ENCODE results near the gene ATP6V1B1. TPM values are rescaled to one million over a fixed set of nuclear protein-coding genes. Genes with fewer than 3 reads are reported as not detected.

ATP6V1B1 gene
- total RNA-seq, 2 donors from 2014 or later: 1.4 to 4.4 TPM

- DNase-seq (ENCODE audit: low spot score): no peak
- Histone ChIP-seq H3K36me3 (no peaks in the 10 kb centered on the region), H3K4me1 (ENCODE audit: control insufficient read depth in 1 of 2, low read depth in 2 of 2) (no peaks in the 10 kb centered on the region), H3K9me3 (no peaks in the 10 kb centered on the region), H3K27ac (no peak overlapping the region), H3K27me3 (replicated peaks; ENCODE audit: insufficient read depth) (no peaks in the 10 kb centered on the region), H3K4me3 (no peak overlapping the region)
- no peak for ATAC-seq (ENCODE audit: insufficient number of reproducible peaks, low FRiP score, low read depth)
- TF ChIP-seq CTCF (IDR thresholded peaks at IDR 0.05): no peak
Measured at GRCh38 chr2:70928366-70928765, 7.3 kb upstream of the ATP6V1B1 start.

- H3K9me3 ChIP-seq: no peaks in the 10 kb centered on the region
- no peaks in the 10 kb centered on the region for H3K4me1 ChIP-seq (ENCODE audit: control insufficient read depth in 1 of 2, low read depth in 2 of 2)
- TF ChIP-seq CTCF (IDR thresholded peaks at IDR 0.05): no peak
- no peaks in the 10 kb centered on the region for H3K36me3 ChIP-seq
- H3K4me3 ChIP-seq: no peak overlapping the region
- no peak for DNase-seq (ENCODE audit: low spot score)
- no peak overlapping the region for H3K27ac ChIP-seq
- no peak for ATAC-seq (ENCODE audit: insufficient number of reproducible peaks, low FRiP score, low read depth)
- H3K27me3 ChIP-seq (replicated peaks; ENCODE audit: insufficient read depth): no peaks in the 10 kb centered on the region
Measured at GRCh38 chr2:70930371-70931329, 5.0 kb upstream of the ATP6V1B1 start.

- H3K4me1 ChIP-seq (ENCODE audit: control insufficient read depth in 1 of 2, low read depth in 2 of 2): no peaks in the 10 kb centered on the region
- no peaks in the 10 kb centered on the region for H3K9me3 ChIP-seq
- TF ChIP-seq CTCF (IDR thresholded peaks at IDR 0.05): no peak
- no peaks in the 10 kb centered on the region for H3K27me3 ChIP-seq (replicated peaks; ENCODE audit: insufficient read depth)
- no peak overlapping the region for H3K27ac ChIP-seq
- ATAC-seq (ENCODE audit: insufficient number of reproducible peaks, low FRiP score, low read depth): no peak
- no peak overlapping the region for H3K4me3 ChIP-seq
- DNase-seq (ENCODE audit: low spot score): no peak
- no peaks in the 10 kb centered on the region for H3K36me3 ChIP-seq
Measured at GRCh38 chr2:70931376-70932000, 4.2 kb upstream of the ATP6V1B1 start.

GRCh38 chr2:70932631-70933230 lies 3.0 kb upstream of the ATP6V1B1 start:
- no peak for DNase-seq (ENCODE audit: low spot score)
- H3K4me3 ChIP-seq: no peak overlapping the region
- no peaks in the 10 kb centered on the region for H3K9me3 ChIP-seq
- ATAC-seq (ENCODE audit: insufficient number of reproducible peaks, low FRiP score, low read depth): no peak
- H3K36me3 ChIP-seq: no peaks in the 10 kb centered on the region
- no peak for TF ChIP-seq CTCF (IDR thresholded peaks at IDR 0.05)
- no peak overlapping the region for H3K27ac ChIP-seq
- H3K4me1 ChIP-seq (ENCODE audit: control insufficient read depth in 1 of 2, low read depth in 2 of 2): no peaks in the 10 kb centered on the region
- H3K27me3 ChIP-seq (replicated peaks; ENCODE audit: insufficient read depth): no peaks in the 10 kb centered on the region

DNA sequence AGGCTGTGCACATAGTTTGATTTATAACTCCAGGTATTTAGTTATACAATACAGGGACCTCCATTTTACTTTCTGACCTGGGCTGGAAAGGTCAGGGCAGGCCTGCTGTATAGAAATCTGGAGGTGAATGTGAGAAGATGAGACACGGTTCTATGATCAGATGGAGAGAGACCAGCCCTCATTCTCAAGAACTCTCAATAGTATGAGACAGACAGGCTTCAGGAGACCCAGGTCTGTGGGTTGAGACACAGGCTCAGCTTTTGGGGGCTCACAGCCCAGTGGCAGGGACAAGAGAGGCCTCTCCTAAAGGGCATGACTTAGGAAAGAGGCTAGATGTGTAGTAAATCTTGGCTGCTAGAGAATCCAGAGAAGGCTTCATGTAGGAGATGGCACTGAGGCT lies 719 bp upstream of the ATP6V1B1 start:
- Histone ChIP-seq H3K9me3 (no peaks in the 10 kb centered on the region), H3K27me3 (replicated peaks; ENCODE audit: insufficient read depth) (peaks cover 7% of the 10 kb centered on the region), H3K27ac (no peak overlapping the region), H3K36me3 (no peaks in the 10 kb centered on the region), H3K4me1 (ENCODE audit: control insufficient read depth in 1 of 2, low read depth in 2 of 2) (no peaks in the 10 kb centered on the region), H3K4me3 (no peak overlapping the region)
- no peak for TF ChIP-seq CTCF (IDR thresholded peaks at IDR 0.05)
- DNase-seq (ENCODE audit: low spot score): no peak
- no peak for ATAC-seq (ENCODE audit: insufficient number of reproducible peaks, low FRiP score, low read depth)
